Endothelial cell of umbilical vein (primary cell): ENCODE results near the gene TMEM121B. TPM values are rescaled to one million over a fixed set of nuclear protein-coding genes. Genes with fewer than 3 reads are reported as not detected.

Experiments
- BruUV-seq: library from RNA; stranded (reverse); fragments of 400-500 nt; replicated peaks from 2 replicates; lab custom pipeline; 2021; lab: Mats Ljungman, UMichigan
- CTCF ChIA-PET: fragments of 300-600, 350-600 bp; sonication (Branson Sonifier 250); formaldehyde crosslinking; loops from one replicate; lab custom pipeline; 2021; ENCODE audit warnings: antibody characterized with exemption, inconsistent platforms; lab: Charles Lee
- POLR2A ChIA-PET: fragments of 300-600, 350-600 bp; sonication (Branson Sonifier 250); formaldehyde crosslinking; loops from one replicate; lab custom pipeline; 2021; ENCODE audit warnings: antibody characterized with exemption, inconsistent platforms; lab: Charles Lee
- DNase-seq: peaks from one replicate; pipeline ENCODE4 v3.0.0-alpha.2; 2011; ENCODE audit warnings: low read depth, low spot score
- FAIRE-seq: peaks from 2 replicates; lab custom pipeline; 2011; peaks lifted over from hg19 to GRCh38; lab: Jason Lieb, UNC
- H2AFZ ChIP-seq: 2 replicates; pipeline ENCODE4 v1.6.0; 2012; ENCODE audit warnings: low read depth, low read length, control low read depth, inconsistent platforms
- H3K27ac ChIP-seq: 2 replicates; pipeline ENCODE4 v1.5.1; 2011; ENCODE audit warnings: low read depth, mild to moderate bottlenecking, control low read depth, low read length, moderate library complexity; ENCODE audit not compliant: insufficient read depth
- H3K27me3 ChIP-seq, 2 experiments: 2 replicates each; pipeline versions ENCODE4 v1.6.0 to v1.6.1; 2011; ENCODE audit warnings: low read length in 2 of 2, mixed read lengths in 1 of 2; ENCODE audit not compliant: control insufficient read depth in 2 of 2, insufficient read depth in 2 of 2
- H3K36me3 ChIP-seq, 2 experiments: 2 replicates in 1 of 2; 3 replicates in 1 of 2; pipeline ENCODE4 v1.5.1; 2011; ENCODE audit warnings: low read length in 2 of 2, mild to moderate bottlenecking in 1 of 2, moderate library complexity in 1 of 2; ENCODE audit not compliant: control insufficient read depth in 2 of 2, insufficient read depth in 2 of 2; ENCODE audit errors: extremely low read depth in 1 of 2
- H3K4me1 ChIP-seq: 3 replicates; pipeline ENCODE4 v1.5.1; 2011; ENCODE audit warnings: mild to moderate bottlenecking, low read length; ENCODE audit not compliant: control insufficient read depth, insufficient read depth; ENCODE audit errors: extremely low read depth
- H3K4me2 ChIP-seq: 2 replicates; pipeline ENCODE4 v1.6.1; 2011; ENCODE audit warnings: low read length, control low read depth, mixed read lengths; ENCODE audit not compliant: insufficient read depth
- H3K4me3 ChIP-seq, 3 experiments: fragments of 200-600 bp in 1 of 3; sonication (generic), shearing (Covaris generic) in 1 of 3; replicated peaks in 1 of 3; 2 replicates each; pipeline ENCODE4 v1.5.1; 2011 to 2016; ENCODE audit warnings: control low read depth in 3 of 3, low read length in 3 of 3, mild to moderate bottlenecking in 2 of 3, inconsistent platforms in 1 of 3, low read depth in 1 of 3, moderate library complexity in 1 of 3; ENCODE audit not compliant: insufficient read depth in 1 of 3
- H3K79me2 ChIP-seq: 2 replicates; pipeline ENCODE4 v1.6.0; 2012; ENCODE audit warnings: low read length, inconsistent platforms; ENCODE audit not compliant: control insufficient read depth, insufficient read depth
- H3K9ac ChIP-seq: replicated peaks from 2 replicates; pipeline ENCODE3; 2011; ENCODE audit warnings: low read length, control low read depth; ENCODE audit not compliant: insufficient read depth; ENCODE audit errors: extremely low read depth
- H3K9me1 ChIP-seq: replicated peaks from 3 replicates; pipeline ENCODE4 v1.6.0; 2011; ENCODE audit warnings: mild to moderate bottlenecking, low read length; ENCODE audit not compliant: control insufficient read depth, insufficient read depth; ENCODE audit errors: extremely low read depth
- H3K9me3 ChIP-seq: replicated peaks from 2 replicates; pipeline ENCODE4 v1.5.1; 2012; ENCODE audit warnings: low read length, inconsistent platforms; ENCODE audit not compliant: control insufficient read depth, insufficient read depth
- H4K20me1 ChIP-seq: replicated peaks from 2 replicates; pipeline ENCODE3; 2011; ENCODE audit warnings: mild to moderate bottlenecking, low read length; ENCODE audit not compliant: control insufficient read depth, insufficient read depth; ENCODE audit errors: extremely low read depth
- CTCF ChIP-seq, 2 donors: IDR thresholded peaks; 1 replicate in 1 of 2; 2 replicates in 1 of 2; pipeline ENCODE4 v1.5.1; 2011; ENCODE audit warnings: low read length in 2 of 2, mild to moderate bottlenecking in 2 of 2, moderate library complexity in 2 of 2, control low read depth in 1 of 2, inconsistent platforms in 1 of 2, low read depth in 1 of 2; ENCODE audit not compliant: insufficient read depth in 1 of 2; ENCODE audit errors: extremely low read depth in 1 of 2
- EZH2 ChIP-seq: IDR thresholded peaks from 2 replicates; pipeline ENCODE4 v1.6.1; 2012; ENCODE audit warnings: borderline replicate concordance, low read depth, mild to moderate bottlenecking, moderate library complexity, low read length, inconsistent platforms; ENCODE audit not compliant: severe bottlenecking
- FOS ChIP-seq: IDR thresholded peaks from 2 replicates; pipeline ENCODE4 v1.6.1; 2011; ENCODE audit warnings: mild to moderate bottlenecking, low read length, moderate library complexity, borderline replicate concordance; ENCODE audit not compliant: insufficient read depth
- GATA2 ChIP-seq: IDR thresholded peaks from 2 replicates; pipeline ENCODE4 v1.7.0; 2011; ENCODE audit warnings: low read depth, mild to moderate bottlenecking, moderate library complexity, mixed read lengths, low read length; ENCODE audit not compliant: insufficient read length, insufficient read depth
- JUN ChIP-seq: IDR thresholded peaks from 2 replicates; pipeline ENCODE4 v1.6.1; 2011; ENCODE audit warnings: borderline replicate concordance, low read depth; ENCODE audit not compliant: insufficient read length, insufficient read depth
- MAX ChIP-seq: IDR thresholded peaks from 2 replicates; pipeline ENCODE4 v1.6.1; 2011; ENCODE audit not compliant: insufficient read depth, insufficient read length
- MYC ChIP-seq: IDR thresholded peaks from one replicate; pipeline ENCODE4 v1.6.1; 2011; ENCODE audit warnings: mild to moderate bottlenecking, low read depth, low read length
- POLR2A ChIP-seq: IDR thresholded peaks from 2 replicates; pipeline ENCODE4 v1.6.1; 2012; ENCODE audit warnings: low read depth, mild to moderate bottlenecking, control low read depth, low read length
- POLR2AphosphoS5 ChIP-seq: IDR thresholded peaks from 2 replicates; pipeline ENCODE4 v1.6.1; 2012; ENCODE audit warnings: low read depth, mild to moderate bottlenecking, control low read depth, low read length, moderate library complexity; ENCODE audit not compliant: insufficient read depth
- dilution Hi-C: fragments of 300-500 bp; cut with MboI; formaldehyde crosslinking; loops from one replicate; pipeline ENCODE4 v1.15.0; 2019; ENCODE audit warnings: low sequenced_read_pairs; ENCODE audit not compliant: extremely low pct_ligation_motif_present
- intact Hi-C: fragments of 100-400 bp; cut with micrococcal nuclease; formaldehyde crosslinking; loops from one replicate; pipeline ENCODE4 v1.10.0; 2022
- polyA plus RNA-seq, 4 experiments: library from polyadenylated mRNA; depleted of rRNA in 3 of 4; stranded (reverse) in 3 of 4; unstranded in 1 of 4; fragments of >200 nt; gene quantifications; 2 replicates each; pipeline versions ENCODE4 v1.2.1 to v1.2.3, GENCODE V29; 2011 to 2012; ENCODE audit warnings: missing spikeins in 1 of 4
- total RNA-seq: library from RNA; stranded (reverse); gene quantifications from 2 replicates; pipeline ENCODE4 v1.2.3, GENCODE V29; 2021

The TMEM121B gene
- total and polyA plus RNA-seq, 2 donors (not counting 3 experiments of a cell fraction or from before 2014, with no cell fraction given), result 0.18 to 0.33 TPM

GRCh38 chr22:17098379-17098819 lies 22.8 kb downstream of the TMEM121B start:
- POLR2A ChIA-PET, result no interaction called here
- DNase-seq, result no peak
- intact Hi-C loops, result no loop called here
- no peaks in the 10 kb centered on the region for H3K4me1 ChIP-seq
- H3K79me2 ChIP-seq, result peaks cover 5% of the 10 kb centered on the region
- H3K27ac ChIP-seq, result no peak overlapping the region
- no peak overlapping the region for H3K4me2 ChIP-seq
- dilution Hi-C loops, result no loop called here
- FAIRE-seq, result no peak
- H2AFZ ChIP-seq, result no peak overlapping the region
- CTCF ChIA-PET, result interaction anchor here (1.3 kb wide), 1 partner anchor 40 kb away, joined by 3 read pairs; no protein-coding TSS in a partner anchor
- BruUV-seq, result no TSS peak
- no peak overlapping the region for H3K4me3 ChIP-seq
- peaks cover 2% of the 10 kb centered on the region for H4K20me1 ChIP-seq
- peaks cover 5 to 27% of the 10 kb centered on the region in 2 experiments for H3K36me3 ChIP-seq
- H3K9me1 ChIP-seq, result no peaks in the 10 kb centered on the region
- no peaks in the 10 kb centered on the region for H3K27me3 ChIP-seq
- no peak overlapping the region for H3K9ac ChIP-seq
- H3K9me3 ChIP-seq, result no peaks in the 10 kb centered on the region
- TF ChIP-seq GATA2 (no peak), JUN (no peak), FOS (no peak), POLR2AphosphoS5 (no peak), MAX (no peak), POLR2A (no peak), EZH2 (no peak), CTCF (IDR thresholded peaks at IDR 0.05; ENCODE audit: extremely low read depth in 1 of 2, insufficient read depth in 1 of 2, low read depth in 1 of 2, low read length in 2 of 2) (no peak), MYC (no peak)
